Effector CD4-positive, alpha-beta T cell (primary cell): ENCODE results near the gene HEATR5B.
"Not testable (repeated sequence)": the region's sequence is repeated elsewhere in the genome, so short reads cannot be mapped to it uniquely, and the experiment has no call there.

Experiments used
- DNase-seq: peaks from one replicate; pipeline ENCODE4 v3.0.0-alpha.2; 2020

The HEATR5B gene

DNA sequence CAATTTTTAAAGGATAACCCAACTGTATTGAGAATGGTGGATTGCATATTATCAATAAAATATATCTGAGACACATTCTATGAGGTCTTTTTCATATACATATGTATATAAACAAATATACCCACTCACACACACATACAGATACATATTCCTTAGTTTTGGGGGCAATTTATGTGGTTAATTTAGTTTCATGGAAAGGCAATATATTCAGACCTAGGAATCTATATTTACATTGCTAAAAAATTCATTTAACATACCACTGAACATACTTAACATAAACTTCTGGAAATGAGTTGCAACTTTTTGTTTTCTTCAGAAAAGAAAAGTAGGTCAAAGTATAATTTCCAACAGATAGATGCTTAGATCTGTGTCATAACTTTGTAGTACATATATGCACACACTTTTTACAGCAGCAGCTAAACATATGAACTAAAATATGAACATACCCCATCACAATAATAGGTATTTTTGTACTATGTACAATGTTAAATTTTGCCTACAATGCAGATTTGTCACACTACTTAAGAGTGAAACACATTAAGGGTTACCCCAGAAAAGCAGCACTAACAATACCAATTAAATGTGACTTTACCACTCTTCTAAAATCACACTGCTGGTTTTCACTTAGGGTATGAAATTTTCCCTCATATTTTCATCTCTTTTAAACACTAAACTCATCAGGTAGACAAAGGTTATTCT is 23.0 kb downstream of the HEATR5B start:
- DNase-seq: no peak

DNA sequence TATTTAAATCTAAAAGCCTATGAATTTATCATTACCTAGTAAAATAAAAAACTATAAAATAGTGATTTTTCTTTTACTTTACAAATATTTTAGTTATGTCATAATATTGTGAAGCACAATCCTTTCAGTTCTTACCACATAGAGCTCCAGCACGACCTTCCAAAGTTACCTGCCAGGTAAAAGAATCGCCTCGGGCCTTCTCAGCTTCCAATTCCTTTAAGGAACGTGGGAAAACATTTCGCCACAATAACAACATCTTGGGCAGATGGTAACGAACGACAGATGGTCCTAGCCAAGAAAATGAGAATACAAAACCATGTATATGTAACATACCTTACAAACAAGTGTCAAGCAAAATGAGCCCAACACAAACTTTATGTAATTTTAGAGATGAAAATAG is 23.7 kb downstream of the HEATR5B start:
- no peak for DNase-seq

DNA sequence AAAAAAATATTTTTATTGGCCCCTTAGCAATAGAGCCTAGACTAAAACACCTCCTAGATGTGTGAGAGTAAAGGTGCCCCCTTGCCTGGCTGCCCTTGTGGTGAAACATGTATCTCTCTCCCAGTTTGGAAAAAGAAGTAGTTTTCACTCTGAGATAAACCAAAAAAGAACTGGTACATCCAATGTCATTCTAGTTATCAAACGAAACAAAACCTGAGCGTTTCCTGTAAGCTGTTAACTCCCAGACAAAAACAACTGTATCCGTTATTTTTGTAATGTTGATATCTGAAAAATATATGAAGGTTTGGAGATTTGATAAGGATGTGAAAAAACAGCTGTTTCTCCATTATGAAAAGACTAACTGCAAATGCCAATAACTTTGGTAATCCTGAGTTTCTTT is 24.3 kb downstream of the HEATR5B start:
- DNase-seq: no peak

DNA sequence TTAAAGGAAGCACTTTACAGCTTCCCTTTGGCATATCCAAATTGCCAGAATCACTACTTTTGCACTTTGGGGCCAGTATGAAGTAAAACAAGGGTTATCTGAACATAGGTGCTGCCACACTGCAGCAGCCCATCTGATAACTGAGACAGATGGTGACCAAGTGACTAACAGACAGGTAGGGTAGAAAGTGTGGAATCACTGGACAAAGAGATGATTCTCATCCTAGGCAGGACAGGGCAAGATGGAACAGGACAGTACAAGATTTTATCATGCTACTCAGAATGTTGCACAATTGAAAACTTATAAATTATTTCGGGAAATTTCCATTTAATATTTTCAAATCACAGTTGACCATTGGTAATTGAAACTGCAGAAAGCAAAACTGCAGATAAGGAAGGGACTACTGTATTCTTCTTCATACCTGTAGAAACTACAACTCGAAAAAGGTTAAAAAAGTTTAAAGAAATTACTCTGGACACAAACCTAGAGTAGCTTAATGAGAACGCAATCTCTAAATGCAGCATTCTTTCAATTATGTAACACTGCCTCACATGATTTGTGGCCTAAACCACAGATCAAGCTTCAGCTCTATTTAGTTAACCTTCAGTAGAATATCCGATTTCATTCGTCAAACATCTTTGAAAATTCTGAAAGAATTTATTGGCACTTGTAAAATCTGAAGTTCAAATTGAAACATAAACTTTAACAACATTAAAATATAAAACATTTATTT is 31.4 kb downstream of the HEATR5B start:
- DNase-seq: no peak

DNA sequence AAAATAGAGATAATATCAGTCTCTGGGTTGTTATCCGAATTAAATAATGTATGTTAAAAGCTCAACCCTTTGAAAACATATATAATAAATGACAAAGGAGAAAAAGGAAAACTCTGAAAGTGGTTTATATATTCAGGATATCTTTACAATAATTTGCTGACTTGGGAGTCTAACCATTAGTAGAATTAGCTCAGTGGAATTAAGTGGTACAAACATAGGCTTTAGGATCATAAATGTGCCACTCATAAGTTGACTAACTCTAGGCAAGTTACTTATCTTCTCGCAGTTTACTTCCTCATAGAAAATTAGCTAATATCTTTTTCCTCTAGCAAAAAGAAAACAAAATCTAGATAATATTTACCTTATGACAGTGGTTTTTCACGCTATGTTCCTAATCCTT is 44.6 kb downstream of the HEATR5B start:
- DNase-seq: no peak

DNA sequence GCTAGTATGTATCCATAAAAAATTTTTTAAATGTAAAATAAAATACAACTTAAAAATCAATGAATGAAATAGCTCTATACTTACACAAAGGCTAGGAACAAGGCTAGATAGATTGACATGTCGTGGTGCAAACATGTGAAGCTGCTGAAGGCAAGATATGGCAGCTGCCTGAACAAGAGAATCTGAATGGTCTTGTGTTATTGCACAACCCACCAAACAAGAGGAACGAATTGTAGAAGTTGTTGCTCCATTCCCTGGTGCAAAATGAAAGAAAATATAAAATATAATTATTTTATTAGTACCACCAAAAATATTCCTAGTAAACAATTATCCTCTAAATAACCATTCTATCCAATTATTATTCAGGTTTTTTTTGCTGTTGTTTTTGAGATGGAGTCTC is 46.4 kb downstream of the HEATR5B start:
- DNase-seq: no peak

DNA sequence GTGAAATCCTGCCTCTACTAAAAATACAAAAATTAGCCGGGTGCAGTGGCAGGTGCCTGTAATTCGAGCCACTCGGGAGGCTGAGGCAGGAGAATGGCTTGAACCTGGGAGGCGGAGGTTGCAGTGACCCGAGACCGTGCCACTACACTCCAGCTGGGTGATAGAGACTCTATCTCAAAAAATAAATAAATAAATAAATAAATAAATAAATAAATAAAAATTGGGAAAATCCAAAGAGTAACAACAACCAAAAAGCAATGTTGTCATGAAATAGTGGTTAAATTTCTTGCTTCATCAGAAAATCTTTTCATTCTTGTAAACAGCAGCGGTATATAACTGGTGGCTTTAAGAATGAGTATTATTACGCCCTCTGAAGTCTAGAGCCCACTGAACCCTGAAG is 54.4 kb downstream of the HEATR5B start:
- no peak for DNase-seq

DNA sequence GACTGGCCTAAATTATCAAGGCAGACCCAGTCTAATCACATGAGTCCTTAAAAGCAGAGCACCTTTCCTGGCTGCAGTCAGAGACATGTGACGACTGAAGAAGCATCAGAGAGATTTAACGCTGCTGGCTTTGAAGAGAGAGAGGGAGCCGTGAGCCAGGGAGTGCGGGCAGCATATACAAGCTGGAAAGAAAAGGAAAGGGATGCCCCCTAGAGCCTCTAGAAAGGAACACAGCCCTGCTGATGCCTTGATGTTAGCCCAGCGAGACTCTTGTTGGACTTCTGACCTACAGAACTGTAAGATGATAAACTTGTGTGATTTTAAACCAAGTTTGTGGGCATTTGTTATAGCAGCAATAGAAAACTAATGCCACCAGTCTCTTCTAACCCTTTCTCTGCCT is 58.1 kb downstream of the HEATR5B start:
- no peak for DNase-seq

DNA sequence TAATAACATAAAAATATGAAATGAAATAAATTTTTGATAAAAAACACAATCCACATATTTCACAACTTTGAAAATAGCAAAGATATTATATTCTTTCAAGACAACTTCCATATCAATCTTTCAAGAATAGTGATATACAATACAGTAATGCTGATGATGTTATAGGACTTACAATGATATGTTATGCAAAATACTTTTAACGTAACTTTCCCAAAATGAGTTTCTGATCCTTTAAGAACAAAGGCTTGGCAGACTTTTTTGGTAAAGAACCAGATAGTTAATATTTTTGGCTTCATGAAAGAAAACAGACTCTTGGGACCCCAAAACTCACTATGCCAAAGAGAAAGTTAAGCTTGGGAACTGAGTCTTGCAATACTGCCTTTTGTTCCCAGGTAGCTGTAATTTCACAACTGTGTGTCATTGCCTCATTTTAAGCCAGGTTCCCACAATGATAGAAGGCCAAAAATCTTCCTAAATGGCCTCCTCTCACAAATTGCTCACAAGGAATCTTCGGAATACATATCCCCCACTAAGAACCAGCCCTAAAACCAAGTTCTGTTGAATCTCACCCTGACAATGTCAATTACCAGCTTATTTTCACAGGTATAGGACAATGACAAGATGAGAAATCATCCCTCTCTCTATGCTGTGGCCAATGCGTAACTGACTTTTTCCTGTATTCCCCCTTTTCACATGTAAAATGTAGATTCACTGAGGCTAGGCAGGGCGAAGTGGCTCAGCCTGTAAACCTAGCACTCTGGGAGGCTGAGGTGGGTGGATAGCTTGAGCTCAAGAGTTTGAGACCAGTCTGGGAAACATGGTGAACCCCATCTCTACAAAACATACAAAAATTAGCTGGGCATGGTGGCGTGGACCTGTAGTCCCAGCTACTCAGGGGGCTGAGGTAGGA is 63.0 kb downstream of the HEATR5B start:
- DNase-seq: no peak

DNA sequence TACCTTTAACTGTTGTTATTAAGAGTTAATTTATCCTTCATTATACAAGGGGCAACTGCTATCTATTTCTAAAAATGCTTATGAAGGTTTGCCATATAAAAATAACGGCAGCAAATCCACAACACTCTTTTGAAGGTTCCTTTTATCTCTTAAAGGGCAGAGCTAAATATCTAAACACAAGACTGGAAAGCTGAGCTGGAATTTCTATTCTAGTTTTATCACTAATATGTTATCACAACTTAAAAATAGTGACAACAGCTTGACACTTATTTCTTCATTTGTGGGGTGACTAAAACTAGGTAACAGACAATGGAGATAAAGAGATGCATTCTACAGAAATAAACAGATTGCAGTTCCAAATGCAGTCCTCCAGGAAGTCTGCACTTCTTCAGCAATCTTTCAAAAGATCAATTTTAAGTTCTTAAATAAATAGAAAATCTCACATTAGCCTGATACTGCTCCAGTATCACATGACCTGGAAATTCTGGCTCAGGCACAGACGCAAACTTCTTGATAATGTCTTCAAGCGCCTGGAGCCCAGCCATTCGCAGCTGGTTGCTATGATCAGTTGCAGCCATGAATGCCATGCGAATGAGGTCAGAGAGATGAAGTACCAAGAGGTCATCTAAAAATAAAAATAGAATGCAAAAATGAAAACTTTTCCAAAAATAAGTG is 63.8 kb downstream of the HEATR5B start:
- DNase-seq: no peak

DNA sequence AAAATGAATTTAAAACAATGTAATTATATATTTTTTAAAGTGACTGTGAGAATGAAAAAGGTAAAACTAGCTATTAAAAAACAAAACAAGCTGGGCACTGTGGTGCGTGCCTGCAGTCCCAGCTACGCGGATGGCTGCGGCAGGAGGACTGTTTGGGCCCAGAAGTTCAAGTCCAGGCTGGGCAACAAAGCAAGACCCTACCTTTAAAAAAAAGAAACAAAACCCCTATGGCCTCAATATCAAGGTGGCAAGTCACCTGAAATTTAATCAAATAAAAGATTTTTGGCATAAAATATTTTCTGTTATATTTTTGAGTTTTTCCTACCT is 70.9 kb downstream of the HEATR5B start:
- DNase-seq: no peak

DNA sequence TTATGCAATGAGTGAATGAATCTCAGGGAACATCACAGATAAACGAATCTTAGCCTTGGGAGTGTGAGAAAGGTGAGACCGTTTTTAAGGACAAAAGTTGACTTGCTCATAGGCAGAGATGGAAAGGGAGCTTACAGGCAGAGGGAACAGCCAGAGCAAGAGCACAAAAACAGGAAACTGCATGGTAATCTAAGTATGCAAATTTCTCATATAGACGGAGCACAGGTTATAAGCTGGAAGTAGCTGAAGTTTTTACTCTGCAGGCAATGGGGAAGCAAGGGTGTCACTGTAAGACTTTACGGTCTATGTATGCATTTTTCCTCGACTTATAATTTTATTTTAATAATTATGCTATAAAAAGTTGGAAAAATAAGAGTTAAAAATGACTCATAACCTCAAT is 73.0 kb downstream of the HEATR5B start:
- no peak for DNase-seq

DNA sequence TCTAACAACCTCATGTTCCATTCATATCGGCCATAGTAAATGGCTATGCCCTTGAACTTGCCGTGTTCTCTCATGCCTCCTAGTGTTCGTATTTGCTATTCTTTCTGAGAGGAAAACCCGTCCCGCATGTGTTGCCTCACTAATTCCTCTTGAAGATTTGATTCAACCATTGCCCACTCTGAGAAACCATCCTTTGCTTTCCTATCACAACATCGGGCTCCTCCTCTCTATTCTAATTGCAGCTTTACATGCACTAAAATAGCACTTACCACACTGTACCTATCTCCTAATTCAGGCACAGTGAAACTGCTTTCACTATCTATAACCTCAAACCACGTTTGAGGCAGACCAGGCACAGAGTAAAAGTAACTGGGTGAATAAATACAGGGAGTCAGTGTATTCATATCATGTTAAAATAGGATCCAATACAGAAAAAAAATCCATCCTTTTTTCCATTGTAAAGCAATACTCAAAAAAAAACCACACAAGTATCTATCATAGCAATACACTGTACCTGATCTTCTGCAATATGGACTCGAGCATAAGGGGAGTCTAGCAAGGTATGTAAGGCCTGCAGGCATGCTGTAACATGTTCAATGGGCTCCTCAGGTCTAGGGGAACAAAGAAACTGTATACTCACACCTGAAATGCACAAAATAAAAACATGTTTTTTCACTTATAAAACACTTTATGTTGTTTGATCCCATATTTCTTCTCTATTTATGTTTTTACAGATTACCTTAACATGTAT is 78.9 kb downstream of the HEATR5B start:
- no peak for DNase-seq

DNA sequence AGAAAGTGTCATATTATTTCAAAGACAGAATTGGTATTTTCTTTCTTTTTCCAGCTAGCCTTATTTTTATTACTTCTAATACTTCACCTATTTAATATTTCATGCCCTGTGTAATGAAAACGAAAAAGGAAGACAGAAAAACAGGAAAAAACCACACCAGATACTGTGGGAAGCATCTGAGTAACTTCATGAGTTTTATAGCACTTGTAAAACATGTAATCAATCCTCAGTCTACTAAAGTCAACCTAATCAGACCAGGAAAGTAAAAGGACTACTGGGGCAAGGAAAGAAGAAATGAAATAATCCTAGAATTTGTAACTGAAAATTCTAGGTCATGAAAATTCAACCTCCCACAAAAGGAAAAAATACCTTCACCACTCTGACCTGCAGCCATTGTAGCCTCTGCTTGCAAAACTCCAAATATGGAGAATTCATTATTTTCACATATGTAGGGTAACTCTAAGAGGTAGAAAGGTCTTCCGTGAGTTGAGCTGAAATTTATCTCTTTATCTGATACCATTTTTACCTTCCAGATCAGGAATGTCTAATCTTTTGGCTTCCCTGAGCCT is 83.1 kb downstream of the HEATR5B start:
- DNase-seq: no peak

DNA sequence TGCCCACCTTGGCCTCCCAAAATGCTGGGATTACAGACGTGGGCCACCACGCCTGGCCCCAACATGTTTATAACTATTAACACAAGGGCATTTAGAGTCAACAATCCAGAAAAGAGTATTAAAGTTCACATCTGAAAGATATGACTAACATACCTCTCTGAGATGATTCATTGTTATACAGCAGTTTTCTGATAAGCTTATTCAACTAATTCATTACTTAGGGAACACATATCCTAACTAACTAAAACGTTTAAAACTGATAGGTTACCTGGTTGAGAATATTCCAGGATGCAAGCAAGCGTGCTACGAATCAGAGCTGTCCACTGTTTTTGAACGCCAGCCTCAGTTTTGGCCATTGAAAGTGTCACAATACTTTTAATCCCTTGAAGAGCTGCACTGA is 83.9 kb downstream of the HEATR5B start:
- DNase-seq: no peak

DNA sequence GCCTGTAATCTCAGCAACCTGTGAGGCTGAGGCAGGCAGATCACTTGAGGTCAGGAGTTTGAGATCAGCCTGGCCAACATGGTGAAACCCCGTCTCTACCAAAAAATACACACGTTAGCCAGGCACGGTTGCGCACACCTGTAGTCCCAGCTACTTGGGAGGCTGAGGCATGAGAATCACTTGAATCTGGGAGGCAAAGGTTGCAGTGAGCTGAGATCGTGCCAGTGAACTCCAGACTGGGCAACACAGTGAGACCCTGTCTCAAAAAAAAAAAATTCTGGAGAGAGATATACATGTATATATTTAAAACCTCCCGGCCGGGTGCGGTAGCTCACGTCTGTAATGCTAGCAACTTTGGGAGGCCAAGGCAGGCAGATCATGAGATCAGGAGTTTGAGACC is 84.8 kb downstream of the HEATR5B start:
- not testable (repeated sequence) for DNase-seq

DNA sequence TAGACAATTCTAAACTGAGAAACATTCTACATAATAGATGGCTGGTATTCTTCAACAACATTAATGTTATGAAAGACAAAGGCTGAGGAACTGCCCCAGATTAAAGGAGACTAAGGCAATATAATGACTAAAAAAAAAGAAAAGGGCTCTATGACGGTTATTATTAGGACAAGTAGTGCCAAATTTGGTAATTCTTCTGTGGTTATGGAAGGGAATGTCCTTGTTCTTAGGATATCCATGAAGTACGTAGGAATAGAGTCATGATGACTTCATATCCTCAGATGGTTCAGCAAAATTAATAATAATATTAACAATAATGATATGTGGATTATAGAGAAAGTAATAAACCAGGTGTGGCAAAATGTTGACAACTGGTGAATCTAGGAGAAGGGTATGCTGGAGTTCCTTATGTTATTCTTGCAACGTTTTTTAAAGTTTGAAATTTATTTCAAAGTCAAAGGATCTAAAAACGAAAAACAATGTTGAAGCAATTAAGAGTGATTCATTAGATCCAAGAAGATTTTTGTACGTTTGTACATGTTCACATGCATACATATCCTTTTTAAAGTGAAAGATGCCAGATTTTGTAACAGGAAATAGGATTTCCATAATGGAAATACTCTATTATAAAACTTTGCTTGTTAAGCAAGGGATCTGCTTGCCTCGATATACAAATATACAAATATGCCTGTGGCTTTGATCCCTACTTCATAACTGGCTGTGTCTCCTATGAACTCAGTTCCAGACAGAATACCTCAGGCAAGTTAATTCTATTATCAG is 90.1 kb downstream of the HEATR5B start:
- no peak for DNase-seq

DNA sequence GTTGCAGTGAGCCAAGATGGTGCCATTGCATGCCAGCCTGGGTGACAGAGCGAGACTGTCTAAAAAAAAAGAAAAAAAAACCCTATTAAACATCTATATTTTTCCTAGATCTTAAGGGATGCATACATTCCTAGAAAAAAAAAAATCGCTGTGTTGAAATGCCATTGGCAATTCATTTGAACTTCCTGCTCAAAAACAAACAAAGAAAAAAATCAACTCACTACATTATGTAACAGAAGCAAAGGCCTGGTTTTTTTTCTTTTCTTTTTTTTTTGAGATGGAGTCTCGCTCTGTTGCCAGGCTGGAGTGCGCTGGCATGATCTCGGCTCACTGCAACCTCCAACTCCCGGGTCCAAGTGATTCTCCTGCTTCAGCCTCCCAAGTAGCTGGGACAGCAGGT is 96.2 kb downstream of the HEATR5B start:
- DNase-seq: no peak

DNA sequence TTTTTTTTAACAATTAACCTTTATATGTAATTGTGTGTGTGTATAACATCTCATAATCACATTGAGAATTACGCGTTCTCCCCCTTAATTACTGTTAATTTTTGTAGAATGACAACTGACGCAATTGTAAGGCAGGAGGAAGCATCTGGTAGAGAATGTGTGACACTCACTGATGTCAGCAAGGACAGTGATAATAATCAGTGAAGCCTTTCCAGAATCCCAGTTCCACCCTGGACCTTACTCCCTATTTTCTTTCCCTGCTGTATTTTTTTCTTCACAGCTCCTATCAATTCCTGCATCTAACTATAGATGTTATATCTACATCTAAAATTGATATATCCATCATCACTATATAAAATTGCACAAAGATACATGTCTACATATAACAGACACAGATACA is 101.7 kb downstream of the HEATR5B start:
- no peak for DNase-seq

DNA sequence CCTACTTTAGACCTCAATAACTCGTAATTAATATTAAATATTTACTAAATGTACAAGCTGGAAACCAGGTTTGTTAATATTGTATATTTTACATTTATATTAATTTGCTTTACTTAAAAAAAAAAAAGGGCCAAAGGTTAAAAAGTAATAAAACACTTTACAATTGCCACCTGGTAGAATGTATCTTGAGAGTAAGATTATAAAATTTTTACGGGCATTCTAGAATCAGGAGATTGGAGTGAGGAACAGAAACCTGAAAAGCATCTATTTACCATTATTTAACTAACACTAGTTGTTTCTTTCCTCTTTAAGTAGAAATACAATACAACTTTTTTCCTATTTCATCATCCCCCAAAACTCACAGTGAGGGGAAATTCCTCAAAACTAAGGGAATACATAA is 102.3 kb downstream of the HEATR5B start:
- DNase-seq: no peak

DNA sequence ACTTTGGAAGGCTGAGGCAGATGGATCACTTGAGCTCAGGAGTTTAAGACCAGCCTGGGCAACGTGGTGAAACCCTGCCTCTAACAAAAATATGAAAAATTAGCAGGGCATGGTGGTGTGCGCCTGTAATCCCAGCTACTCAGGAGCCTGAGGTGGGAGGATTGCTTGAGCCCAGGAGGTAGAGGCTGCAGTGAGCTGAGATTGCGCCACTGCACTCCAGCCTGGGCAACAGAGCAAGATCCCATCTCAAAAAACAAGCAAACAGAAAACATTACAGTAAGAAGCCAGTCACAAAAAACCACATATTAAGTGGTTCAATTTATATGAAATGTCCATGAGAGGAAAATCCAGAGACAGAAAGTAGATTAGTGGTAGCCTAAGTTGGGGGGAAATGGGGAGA is 105.2 kb downstream of the HEATR5B start:
- DNase-seq: not testable (repeated sequence)
